ENCODE measurements around the gene FPR1. TPM values are rescaled to one million over a fixed set of nuclear protein-coding genes. Genes with fewer than 3 reads are reported as not detected.
A peak's percentile ranks its signal among the peaks of the same experiment; 100 is the strongest.

FPR1 gene
- total and polyA plus RNA-seq, 2 of the 8 experiments (the other 6 are each of a cell fraction or from before 2014, with no cell fraction given), result 0.11 TPM; not detected in 1

GRCh38 chr19:51703575-51704515 lies 47.8 kb downstream of the FPR1 start (continued):
- TF ChIP-seq JUN (IDR thresholded peaks at IDR 0.05; ENCODE audit: low read depth, low read length) (no peak), RFX5 (IDR thresholded peaks at IDR 0.05; ENCODE audit: borderline replicate concordance, low read depth, low read length) (no peak), FOSL1 (IDR thresholded peaks at IDR 0.05; ENCODE audit: insufficient read depth, low read depth, low read length) (no peak), EGR1 (IDR thresholded peaks at IDR 0.05; ENCODE audit: borderline replicate concordance, low read depth, low read length) (peak; percentile 81; the same call in 1 of the 2 replicates), CHD2 (IDR thresholded peaks at IDR 0.05; ENCODE audit: low read length) (no peak), E2F6 (IDR thresholded peaks at IDR 0.05) (no peak), CHD1 (IDR thresholded peaks at IDR 0.05; ENCODE audit: low read depth, low read length) (no peak), POU5F1 (IDR thresholded peaks at IDR 0.05; ENCODE audit: low read depth, low read length) (no peak), BCL11A (IDR thresholded peaks at IDR 0.05; ENCODE audit: low read depth in 2 of 2, low read length in 2 of 2) (no peak), HDAC2 (IDR thresholded peaks at IDR 0.05; ENCODE audit: borderline replicate concordance in 1 of 2, low read depth in 2 of 2, low read length in 2 of 2) (0 out of 4 replicates have a peak, but pooled peaks of 1 of the 2 experiments have one; percentile 26), SIN3A (conservative IDR thresholded peaks at IDR 0.05 in 1 of 2, IDR thresholded peaks at IDR 0.05 in 1 of 2; ENCODE audit: low read depth in 1 of 2, low read length in 2 of 2) (no peak), SIX5 (IDR thresholded peaks at IDR 0.05; ENCODE audit: low read depth, low read length) (no peak), RBBP5 (IDR thresholded peaks at IDR 0.05; ENCODE audit: borderline replicate concordance, low read depth, low read length) (no peak; the same call in 1 of the 2 replicates), RAD21 (IDR thresholded peaks at IDR 0.05 in 1 of 2, conservative IDR thresholded peaks at IDR 0.05 in 1 of 2; ENCODE audit: low read depth in 2 of 2, low read length in 2 of 2) (no peak), BRCA1 (IDR thresholded peaks at IDR 0.05; ENCODE audit: low read depth, low read length) (no peak), KDM4A (IDR thresholded peaks at IDR 0.05; ENCODE audit: low read depth, low read length, severe bottlenecking) (peak; percentile 49), EZH2 (IDR thresholded peaks at IDR 0.05; ENCODE audit: low read depth, low read length, severe bottlenecking) (no peak), JUND (IDR thresholded peaks at IDR 0.05; ENCODE audit: low read length) (no peak), KDM5A (IDR thresholded peaks at IDR 0.05; ENCODE audit: low read length) (no peak), TAF1 (IDR thresholded peaks at IDR 0.05; ENCODE audit: low read depth, low read length) (peak; percentile 50; the same call in 1 of the 2 replicates), TEAD4 (IDR thresholded peaks at IDR 0.05; ENCODE audit: low read depth, low read length) (no peak), SAP30 (IDR thresholded peaks at IDR 0.05; ENCODE audit: insufficient read depth, insufficient replicate concordance, low read length) (no peak)
